Fibroblast of skin of back (primary cell): ENCODE results near the gene DCPS.

Source experiments
- DNase-seq: peaks from one replicate; pipeline ENCODE4 v3.0.0-alpha.2; 2013

Gene DCPS

DNA sequence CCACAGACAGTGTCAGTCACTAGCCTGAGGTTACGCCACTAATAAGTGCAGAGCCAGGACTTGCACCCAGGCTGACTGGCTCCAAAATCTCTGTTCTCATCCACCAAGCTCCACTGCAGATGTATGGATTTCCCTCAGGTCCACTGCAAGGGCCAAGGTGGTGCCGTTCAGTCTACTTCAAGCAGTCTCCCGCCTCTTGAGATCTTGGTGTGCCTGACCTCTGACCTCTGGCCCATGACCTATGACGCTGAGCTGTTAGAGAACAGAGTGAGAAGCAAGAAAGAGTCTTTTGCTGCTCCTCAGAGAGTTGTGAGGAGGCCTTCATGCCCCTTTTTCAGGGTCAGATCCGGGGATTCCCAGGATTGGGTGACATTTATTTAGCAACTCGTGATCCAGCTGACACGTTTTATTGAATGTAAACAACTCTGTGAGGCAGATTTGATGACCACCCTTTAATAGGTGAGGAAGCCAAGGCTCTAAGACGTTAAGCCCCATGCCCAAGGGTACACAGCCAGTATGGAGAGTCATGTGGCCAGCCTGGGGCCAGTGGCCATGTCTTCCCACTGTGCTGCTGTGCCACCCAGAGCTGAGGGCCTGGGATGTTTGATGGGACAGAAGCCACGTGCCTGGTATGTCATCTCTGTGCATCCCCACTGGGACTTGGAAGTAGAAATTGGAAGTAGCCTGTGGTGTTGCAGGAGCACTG is 25.2 kb downstream of the DCPS start:
- DNase-seq = no peak

DNA sequence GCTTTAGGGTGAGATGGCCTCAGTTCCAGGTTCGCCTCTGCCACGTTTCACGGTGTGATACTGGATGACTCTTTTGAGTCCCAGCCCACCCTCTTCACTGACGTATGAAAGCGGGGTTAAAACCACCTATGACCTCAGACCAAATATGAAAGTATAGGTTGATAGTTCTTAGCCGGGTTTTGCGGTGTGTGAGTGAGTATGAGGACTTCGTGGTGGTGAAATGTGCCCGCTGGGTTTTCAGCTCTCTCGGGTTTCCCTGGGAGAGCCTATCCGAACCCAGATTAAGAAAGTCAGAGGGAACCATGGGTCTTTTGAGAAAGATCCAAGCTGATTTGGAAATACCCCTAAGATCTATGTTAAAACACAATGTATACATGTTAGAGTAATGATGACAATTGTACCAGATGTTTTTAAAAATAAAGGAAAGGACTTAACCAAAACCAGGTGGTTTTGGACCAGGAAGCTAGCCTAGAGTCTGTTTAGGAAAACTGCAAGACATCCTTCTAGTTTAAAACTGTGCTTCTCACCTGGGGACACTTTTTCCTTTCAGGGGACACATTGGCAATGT is 25.9 kb downstream of the DCPS start:
- no peak for DNase-seq

DNA sequence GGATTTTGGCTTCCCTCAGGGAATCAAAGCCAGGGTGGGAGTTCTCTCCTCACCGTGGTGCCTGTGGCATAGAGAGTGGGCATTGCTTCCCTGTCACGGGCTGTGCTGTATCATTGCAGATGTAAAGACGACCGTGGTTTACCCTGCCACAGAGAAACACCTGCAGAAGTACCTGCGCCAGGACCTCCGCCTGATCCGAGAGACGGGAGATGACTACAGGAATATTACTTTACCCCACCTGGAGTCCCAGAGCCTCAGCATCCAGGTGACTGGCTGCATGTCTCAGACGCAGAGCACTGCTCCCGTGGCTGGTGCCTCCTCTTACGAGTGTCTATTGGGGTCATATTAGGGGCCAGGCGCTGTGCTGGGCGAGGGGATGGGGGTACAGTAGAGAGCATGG is 27.4 kb downstream of the DCPS start:
- DNase-seq = no peak

DNA sequence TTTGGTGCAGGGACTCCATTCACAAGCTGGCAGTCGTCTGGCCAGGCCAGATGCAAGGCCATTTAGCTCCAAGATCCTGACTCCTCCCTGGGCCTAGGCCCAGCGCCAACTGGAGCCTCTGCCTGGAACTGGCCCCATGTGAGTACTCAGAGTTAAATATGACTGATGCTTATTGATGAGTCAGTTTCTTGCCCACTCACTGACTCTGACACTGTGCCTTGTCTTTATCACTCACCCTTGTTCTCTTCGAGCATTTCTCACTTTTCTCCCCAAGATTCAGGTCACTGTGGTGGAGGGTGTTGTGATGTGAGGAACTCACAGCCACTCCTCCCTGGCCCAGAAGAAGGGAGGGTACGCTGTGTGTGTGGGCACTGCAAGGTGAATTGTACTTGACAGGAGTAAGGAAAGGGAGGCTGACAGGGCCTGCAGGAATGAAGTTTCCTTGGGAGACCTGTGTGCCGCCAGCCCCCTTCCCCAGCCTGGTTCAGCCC is 28.4 kb downstream of the DCPS start:
- DNase-seq = peak; percentile 87

DNA sequence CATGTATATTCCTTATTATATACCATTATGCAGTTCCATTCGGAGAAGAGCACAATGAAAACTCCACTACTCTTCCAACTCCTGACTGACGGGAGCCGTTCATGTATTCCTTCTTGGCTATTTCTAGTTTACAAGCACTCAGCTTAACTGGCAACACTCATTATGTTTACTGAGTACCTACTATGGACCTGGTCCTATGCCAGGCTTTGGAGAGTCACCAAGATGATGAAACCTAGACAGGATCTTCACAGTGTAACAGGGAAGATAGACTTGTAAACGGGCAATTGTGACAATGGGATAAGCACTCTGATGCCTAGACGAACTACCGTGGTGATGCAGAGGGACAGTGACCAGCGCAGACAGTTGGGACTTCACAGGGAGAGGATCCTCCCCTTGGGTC is 29.3 kb downstream of the DCPS start:
- no peak for DNase-seq

DNA sequence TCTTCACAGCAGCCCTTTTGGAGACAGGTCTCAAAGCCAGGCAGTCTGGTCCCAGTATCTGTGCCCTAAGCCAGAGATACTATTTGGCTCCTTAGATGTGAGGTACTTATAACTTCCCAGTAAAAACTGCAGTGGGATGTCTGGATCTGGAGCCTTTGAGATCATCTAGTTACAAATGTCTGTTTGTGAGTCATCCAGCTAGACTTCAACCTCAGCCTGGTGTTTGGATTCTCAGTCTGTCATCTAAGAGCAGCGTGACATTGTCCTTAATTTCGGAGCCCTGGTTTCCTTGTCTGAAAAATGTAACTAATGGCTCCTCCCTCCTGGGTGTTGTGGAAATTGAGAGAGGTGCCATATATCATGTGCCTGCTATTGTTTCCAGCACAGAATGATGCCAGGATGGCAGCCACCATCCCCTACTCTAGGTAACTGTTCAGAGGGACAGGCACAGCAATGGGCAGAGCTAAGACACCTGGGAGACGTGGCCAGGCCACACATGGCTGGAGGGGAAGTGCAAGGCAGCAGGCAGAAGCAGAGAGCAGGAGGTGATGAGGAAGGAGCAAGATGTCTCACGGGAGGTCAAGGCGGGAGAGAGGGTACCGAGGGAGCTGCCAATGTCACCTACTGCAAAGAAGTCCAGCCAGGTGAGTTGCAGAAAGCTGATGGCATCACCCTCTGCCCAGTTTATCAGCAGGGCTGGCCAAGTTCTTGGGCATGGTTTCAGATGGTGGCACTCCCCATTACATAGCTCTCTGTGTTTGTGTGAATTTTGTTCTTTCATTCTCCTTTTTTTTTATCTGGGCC is 31.0 kb downstream of the DCPS start:
- peak; percentile 79 for DNase-seq

DNA sequence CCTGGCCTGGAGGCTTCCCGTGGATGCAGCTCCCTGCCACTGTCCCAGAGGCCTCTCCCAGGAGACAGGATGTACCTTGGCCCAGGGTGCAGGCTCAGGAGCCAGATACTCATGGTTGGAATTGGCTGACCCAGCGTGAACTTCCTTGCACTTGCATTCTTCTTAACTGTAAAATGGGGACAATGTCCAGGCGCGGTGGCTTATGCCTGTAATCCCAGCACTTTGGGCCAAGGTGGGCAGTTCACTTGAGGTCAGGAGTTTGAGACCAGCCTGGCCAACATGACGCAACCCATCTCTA is 31.6 kb downstream of the DCPS start:
- DNase-seq = no peak

DNA sequence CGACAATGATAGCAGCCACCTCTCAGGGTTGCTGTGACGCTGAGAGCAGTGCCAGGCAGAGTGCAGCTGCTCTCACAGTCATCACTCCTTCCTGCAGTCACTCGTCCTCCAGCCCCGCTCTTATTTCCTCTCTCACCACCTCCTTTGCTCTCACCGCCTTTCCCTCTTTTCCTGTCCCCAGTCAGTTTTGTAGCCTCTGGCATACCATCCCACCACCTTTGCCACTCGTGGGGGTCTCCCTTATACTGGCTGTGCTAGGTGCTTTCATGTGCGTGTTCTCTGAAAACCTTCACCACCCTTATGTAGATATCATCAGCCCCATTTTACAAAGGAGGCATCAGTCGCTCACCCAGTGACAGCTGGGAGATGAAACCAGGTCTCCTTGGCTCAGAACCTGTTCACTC is 32.3 kb downstream of the DCPS start:
- DNase-seq = no peak

DNA sequence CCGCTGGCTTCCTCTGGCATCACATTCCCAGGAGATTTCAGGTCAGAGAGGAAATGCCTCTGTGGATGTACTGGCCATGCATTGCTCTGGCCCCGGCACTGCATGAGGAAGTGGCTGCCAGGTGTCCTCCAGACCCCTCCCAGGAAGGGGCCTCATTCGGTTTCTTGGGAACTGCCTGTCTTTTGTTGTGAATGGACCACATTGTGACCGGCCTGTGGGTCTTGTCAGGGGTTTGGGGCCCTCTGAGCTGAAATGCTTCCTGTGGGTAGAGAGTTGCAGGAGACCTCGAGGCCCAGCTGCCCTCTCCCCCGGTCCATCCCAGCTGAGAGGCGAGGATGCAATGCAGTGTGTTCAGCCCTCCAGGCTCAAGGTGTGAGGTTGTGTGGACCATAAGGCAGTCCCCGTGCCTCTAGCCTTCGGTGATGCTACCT is 32.8 kb downstream of the DCPS start:
- DNase-seq = no peak

DNA sequence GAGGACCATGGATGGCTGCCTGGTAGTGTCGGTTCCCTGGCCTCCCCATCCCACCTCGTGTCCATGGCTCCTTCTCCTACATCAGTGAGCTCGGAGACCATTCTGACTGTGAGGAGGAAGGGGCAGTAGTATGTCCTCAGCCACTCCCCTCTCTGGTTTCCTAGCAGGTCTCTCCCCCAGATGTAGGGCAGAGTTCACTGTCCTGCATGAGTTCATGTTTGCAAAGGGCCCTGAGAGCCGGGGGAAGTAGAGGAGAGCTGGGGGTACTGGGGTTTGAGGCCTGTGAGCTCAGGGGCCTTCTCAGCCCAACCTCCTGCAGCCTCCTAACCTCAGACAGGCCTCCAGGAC is 33.2 kb downstream of the DCPS start:
- no peak for DNase-seq

DNA sequence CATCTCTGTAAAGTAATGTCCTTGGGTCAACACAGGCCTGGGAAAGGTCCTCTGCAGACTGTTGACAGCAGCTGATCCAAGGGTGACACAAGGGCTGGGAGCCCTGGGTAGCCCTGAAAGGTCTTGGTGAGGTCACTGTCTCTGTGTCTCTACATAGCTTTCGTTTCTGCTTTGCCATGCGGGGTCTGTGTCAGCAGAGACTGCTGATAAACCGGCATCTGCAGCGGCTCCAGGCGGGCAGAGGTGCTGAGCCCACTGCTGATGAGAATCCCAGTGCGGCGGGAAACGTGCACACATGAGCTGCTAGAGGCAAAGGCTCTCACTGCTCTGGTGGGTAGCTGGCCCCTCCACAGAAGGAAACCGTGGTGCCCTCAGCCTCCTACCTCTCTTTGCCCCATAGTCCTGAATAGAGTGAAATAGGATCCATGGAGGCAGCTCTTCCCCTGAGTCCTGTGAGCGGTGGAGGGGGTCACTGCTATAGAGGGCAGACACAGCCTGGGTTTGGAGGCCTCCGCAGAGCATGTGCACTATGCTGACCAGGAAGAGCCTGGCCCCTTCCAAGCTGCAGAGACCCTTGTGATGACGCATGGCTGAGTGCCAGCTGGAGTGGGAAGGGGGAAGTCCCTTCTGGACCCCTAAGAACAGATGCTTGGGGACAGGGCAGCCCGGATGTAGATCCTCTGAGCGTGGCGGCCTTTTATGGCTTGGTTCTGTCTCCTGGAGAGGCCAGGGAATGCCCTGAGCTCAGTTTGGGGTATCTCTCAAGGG is 33.8 kb downstream of the DCPS start:
- DNase-seq = no peak

DNA sequence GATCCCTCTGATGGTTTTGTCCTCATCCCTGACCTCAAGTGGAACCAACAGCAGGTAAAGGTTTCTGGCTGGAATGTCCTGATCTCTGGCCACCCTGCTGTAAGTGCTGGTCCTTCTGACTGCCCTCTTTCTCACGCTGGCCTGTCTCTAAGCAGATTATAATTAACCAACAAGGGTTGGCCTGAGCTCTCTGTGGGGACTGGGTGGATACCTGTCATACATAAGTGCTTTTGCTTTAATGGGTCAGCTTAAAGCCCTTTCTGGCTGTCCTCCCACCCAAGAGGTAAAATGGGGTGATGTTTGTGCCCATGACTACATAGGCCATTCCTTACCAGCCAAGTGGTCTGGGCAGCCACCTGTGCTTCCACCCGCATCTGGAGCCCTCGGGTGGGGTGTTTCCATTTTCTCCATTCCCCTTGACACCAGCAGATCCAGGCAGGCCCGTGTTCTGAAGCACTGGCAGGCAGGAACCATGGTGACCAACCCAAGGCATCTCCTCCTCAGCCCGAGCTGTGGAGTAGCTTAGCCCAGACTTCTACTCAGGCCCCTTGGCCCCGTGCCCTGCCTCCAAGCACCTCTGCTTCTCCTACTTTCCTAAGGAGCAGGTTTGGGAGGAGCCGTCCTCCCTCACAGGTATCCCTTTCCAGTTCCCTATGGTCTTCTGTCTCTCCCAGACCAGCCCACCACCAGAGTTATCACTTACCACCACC is 34.6 kb downstream of the DCPS start:
- no peak for DNase-seq

DNA sequence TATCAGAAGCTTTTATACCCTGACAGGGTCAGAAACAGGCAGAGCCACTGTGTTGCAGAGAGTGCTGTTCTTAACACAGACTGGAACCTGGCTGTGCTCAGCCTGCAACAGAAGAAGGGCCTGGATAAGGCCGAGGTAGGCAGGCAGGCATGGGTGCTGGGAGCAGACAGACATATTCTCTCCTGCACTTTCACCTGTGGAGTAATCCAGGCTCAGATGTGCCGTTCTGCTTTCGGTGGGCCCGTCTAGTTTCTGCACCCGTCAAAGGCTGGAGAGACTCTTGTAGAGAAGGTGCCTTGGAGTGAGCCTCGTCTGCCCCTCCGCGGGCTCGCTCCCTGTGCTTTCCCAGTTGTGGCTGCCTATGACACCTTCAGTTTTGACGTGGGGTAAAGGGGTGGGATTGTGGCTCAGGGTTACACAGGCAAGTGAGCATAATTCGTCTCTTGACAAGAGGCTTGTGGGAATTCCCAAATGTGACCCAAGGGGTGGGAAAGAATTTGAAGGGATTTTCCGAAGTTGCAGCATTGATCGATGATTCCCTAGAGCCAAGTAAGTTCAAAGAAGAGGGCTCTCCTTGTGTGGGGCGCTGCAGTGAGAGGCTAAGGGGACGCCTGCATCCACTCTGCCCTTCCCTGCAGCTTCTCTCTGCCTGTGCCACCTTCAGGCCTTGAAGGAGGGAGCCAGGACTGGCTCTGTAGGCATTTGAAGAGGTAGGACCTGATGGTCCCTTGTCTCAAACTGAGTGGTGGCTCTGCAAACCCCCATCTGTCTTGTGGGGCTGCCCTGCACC is 35.4 kb downstream of the DCPS start:
- no peak for DNase-seq

DNA sequence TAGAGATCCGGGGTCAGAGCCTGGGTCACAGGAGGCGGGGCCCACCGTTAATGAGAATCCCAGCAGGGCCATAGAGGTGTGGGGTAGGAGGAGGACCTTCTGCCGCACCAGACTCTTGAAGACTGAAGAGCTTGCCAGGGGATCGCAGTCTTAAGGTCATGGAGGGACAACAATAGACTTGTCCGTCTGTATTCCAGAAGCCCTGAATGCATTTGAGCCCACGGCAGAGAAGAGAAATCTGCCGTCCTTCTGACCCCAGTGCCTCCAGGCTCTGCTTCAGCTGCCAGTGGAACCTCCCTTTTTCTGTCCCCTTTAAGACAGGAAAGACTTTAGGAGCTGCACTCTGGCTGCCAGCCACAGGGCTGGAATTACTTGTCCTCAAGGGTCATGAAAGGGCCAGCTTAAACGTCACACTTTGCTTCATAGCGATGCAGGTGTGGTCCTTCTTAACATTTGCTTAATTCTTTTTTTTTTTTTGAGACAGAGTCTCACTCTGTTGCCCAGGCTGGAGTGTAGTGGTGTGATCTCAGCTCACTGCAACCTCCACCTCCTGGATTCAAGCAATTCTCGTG is 36.1 kb downstream of the DCPS start:
- DNase-seq = no peak

DNA sequence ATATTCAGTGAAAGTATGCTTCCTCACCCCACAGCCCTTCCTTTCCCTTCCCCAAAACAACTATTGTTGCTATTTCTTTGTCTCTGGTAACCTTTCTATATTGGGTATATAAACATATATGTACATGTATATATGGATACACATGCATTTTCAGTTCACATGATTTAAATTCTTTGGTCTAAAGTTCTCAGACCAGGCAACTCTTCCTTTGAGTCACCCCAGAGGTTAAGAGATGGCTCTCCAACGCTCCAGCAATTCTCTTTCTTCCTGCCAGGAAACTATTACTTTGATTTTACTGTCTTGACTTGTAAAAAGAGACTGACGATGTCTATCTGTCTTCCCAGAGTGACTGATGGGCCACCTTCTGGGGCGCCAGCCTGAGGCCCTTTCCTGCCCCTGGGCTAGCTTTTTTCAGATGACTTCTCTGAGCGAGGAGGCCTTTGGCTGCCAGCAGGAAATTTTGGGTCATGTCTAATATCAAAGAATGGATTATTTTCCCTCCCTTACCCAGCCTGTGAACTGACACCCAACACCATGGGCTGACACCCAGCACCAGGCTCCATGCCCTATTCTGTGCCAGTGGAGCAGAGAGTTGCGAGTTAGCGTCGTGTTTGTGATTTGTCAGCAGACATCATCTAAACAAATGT is 37.2 kb downstream of the DCPS start:
- no peak for DNase-seq

DNA sequence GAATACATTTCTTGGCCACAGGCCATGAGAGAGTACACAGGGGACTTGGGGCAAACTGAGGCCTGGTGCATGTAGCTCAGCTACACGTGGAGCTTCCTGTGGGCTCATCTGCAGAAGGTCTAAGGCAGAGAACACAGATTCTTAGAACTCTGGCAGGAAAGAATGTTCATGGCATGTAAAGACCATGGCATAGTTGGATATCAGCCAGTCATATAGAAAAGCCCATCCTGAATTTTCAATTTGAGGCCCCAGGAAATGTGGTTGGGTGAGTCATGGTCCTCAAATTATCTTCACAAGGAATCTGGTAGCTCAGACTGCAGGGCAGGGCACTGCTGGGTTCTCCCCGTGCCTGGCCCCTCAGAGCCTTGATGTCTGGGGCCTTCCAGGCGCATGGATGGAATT is 37.9 kb downstream of the DCPS start:
- peak; percentile 98 for DNase-seq

DNA sequence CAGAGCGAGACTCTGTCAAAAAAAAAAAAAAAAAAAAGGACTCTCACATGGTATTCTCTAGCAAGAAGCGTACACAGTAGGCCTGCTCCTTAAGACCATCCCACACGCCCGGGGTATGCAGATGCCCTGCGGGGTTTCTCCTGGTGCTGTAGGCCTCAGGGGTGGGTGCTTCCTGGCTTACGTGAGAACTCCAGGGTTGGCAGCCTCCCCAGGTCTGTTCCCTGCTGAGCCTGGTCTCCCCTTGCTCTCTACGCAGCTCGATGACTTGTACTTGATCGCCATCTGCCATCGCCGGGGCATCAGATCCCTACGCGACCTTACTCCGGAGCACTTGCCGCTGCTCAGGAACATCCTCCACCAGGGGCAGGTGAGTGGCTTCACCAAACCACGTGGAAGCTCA is 39.2 kb downstream of the DCPS start:
- DNase-seq = no peak

DNA sequence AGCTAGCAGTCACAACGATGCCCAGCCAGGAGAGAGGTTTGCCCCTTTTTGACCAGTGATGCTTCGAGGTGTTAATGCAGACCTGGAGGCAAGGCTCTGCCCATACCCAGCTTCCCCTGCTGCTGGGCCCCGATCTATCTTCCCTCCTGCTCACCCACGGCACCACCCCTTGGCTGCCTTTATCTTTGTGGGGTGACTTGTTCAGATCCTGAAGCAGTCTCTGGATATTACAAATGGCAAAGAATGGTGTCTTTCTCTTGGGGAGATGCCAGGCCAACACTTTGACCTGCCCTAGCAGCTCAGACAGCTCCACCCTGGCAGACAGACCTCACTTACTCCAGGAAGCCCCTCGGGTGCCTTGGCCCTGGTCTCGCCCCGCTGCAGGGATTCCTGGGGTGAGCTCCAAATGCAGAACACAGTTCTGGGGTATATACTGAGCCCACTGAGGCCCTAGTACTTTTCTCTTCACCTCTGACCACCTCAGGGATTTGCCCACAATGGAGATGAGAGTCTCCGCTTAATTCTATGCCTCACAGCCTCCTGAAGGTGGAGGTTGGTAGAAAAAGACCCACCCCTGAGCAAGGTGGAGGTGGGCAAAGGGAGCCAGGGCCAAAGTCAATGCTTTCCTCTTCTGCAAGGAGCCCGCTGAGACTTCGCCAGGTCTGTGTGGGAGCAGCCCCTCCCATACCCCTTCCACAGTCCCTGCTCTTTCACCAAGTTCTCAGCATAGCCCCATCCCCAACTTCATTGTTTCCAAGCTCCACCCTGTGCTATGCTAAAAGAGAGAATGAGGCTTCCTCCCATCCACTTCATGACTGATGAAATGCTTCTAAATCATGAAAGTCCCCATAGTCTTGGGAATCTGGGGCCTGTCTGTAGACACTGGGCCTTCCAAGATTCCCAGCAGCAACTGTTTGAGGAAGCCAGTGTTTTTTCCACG is 40.6 kb downstream of the DCPS start:
- DNase-seq = no peak

DNA sequence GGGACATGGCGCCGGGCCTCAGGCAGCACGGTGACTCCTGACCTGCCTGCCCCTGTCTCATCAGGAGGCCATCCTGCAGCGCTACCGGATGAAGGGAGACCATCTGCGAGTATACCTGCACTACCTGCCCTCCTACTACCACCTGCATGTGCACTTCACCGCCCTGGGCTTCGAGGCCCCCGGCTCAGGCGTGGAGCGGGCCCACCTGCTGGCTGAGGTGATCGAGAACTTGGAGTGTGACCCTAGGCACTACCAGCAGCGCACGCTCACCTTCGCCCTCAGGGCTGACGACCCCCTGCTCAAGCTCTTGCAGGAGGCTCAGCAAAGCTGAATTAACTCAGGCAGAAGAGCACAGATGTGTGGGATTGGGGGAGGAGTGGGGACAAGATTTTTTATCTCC is 41.4 kb downstream of the DCPS start:
- DNase-seq = no peak
